Heart left ventricle (tissue), 13 donors: ENCODE data around the gene RANBP10.

Experiments
- POLR2A ChIP-seq, 2 donors: fragments of 450-650 bp; IDR thresholded peaks; one replicate each; pipeline ENCODE4 v1.6.1; 2017; ENCODE audit warnings: antibody characterized with exemption in 2 of 2, mild to moderate bottlenecking in 2 of 2, moderate library complexity in 2 of 2
- TF ChIP-seq, protein P1 (sequence below), 12 donors: fragments of 200-600 bp; sonication (generic) in 4 of 12; IDR thresholded peaks; one replicate each; pipeline versions ENCODE4 v1.5.0 to v1.8.0; 2018 to 2022; ENCODE audit warnings: antibody characterized with exemption in 12 of 12, mild to moderate bottlenecking in 5 of 12
- donor health status: ischemic (EF 13 %, LVEDD 7.1; RV severe dilation, severe dysfunction).
- donor health status: DM: no; HTN: yes; CAD: no.
- donor health status: DM: no; HTN: no; CAD: no.
- donor health status: ischemic (EF 25% LVEDD 6.9; RV normal size, moderate dysfunction).
- donor health status: ischemic (EF 25% LVEDD 5.7; RV mildly dilated, moderate dysfunction).
- donor health status: ischemic (EF 35%, LVEDD 5.7; RV mildly dilated, moderate dysfunction).
- donor health status: nonischemic (EF 11% LVEDD 7.7; RV severe dilation, severe dysfunction).
- donor health status: DM: yes; HTN: yes; CAD: no.
- donor health status: PGD.
- donor health status: ischemic (EF 29% LVEDD 5.4; RV normal size, mild dysfunction).
- donor health status: nonischemic (EF 23%, LVEDD 6.1; RV moderate dilation, normal function).

DNA sequence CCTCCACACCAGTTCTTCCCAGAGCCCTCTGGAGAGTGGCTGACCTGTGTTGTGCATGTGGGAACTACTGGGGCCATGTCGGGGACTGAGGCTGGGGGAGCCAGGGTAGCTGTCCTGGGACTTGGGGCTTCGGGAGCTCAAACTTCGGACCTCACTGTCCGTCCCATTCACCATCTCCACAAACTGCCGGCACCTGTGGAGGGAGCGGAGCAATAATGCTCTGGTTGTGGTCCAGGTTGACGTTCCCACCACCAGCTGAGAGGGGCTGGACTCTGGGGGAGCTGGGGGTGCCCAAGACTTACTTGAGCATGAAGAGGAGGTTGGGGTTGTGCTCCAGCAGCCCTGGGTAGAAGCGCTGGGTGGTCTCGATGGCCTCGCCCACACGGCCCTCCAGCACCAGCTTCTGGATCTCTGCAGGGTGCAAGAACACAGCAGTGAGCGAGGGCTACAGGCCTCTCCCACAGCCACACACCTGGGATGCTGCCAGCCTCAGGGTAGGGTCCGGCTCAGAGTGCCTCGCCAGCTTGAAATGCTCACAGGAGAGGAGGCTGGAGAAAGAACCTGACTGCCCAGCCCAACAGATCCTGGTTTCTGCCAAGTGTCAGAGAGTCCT lies 76.6 kb downstream of the RANBP10 start:
- TF ChIP-seq, protein P1, sequence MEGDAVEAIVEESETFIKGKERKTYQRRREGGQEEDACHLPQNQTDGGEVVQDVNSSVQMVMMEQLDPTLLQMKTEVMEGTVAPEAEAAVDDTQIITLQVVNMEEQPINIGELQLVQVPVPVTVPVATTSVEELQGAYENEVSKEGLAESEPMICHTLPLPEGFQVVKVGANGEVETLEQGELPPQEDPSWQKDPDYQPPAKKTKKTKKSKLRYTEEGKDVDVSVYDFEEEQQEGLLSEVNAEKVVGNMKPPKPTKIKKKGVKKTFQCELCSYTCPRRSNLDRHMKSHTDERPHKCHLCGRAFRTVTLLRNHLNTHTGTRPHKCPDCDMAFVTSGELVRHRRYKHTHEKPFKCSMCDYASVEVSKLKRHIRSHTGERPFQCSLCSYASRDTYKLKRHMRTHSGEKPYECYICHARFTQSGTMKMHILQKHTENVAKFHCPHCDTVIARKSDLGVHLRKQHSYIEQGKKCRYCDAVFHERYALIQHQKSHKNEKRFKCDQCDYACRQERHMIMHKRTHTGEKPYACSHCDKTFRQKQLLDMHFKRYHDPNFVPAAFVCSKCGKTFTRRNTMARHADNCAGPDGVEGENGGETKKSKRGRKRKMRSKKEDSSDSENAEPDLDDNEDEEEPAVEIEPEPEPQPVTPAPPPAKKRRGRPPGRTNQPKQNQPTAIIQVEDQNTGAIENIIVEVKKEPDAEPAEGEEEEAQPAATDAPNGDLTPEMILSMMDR (IDR thresholded peaks at IDR 0.05) = no peak
- TF ChIP-seq POLR2A (IDR thresholded peaks at IDR 0.05) = no peak
